GDM1 (cell line): Measurements from ENCODE around the gene EXOC4.

Experiments
- DNase-seq: peaks from one replicate; lab custom pipeline; 2025; lab: John Stamatoyannopoulos, UW

EXOC4 gene

GRCh38 chr7:133790911-133791310, 538.0 kb downstream of the EXOC4 start:
- DNase-seq: no peak

- no peak for DNase-seq
These were observed 541.6 kb downstream of the EXOC4 start for GRCh38 chr7:133794479-133794878.

- no peak for DNase-seq
These were observed 542.3 kb downstream of the EXOC4 start for GRCh38 chr7:133795068-133795665.

GRCh38 chr7:133796782-133797745, 544.2 kb downstream of the EXOC4 start:
- DNase-seq: no peak

- DNase-seq: no peak
These were observed 545.1 kb downstream of the EXOC4 start for GRCh38 chr7:133797818-133798520.

- no peak for DNase-seq
These were observed 548.5 kb downstream of the EXOC4 start for GRCh38 chr7:133801341-133801740.

GRCh38 chr7:133804127-133804526, 551.2 kb downstream of the EXOC4 start:
- DNase-seq: no peak

- no peak for DNase-seq
These were observed 552.5 kb downstream of the EXOC4 start for GRCh38 chr7:133805426-133805825.

GRCh38 chr7:133807624-133808492, 555.0 kb downstream of the EXOC4 start:
- no peak for DNase-seq

- DNase-seq: no peak
These were observed 555.6 kb downstream of the EXOC4 start for GRCh38 chr7:133808493-133808866.

GRCh38 chr7:133812877-133813276, 560.0 kb downstream of the EXOC4 start:
- no peak for DNase-seq

GRCh38 chr7:133815611-133816210, 562.8 kb downstream of the EXOC4 start:
- no peak for DNase-seq

- DNase-seq: no peak
These were observed 566.8 kb downstream of the EXOC4 start for GRCh38 chr7:133819695-133820094.

- DNase-seq: no peak
These were observed 567.7 kb downstream of the EXOC4 start for GRCh38 chr7:133820584-133820983.

GRCh38 chr7:133821171-133821570, 568.3 kb downstream of the EXOC4 start:
- DNase-seq: no peak

GRCh38 chr7:133822001-133822641, 569.2 kb downstream of the EXOC4 start:
- no peak for DNase-seq

- DNase-seq: no peak
These were observed 570.1 kb downstream of the EXOC4 start for GRCh38 chr7:133822868-133823552.

GRCh38 chr7:133824132-133824531, 571.3 kb downstream of the EXOC4 start:
- no peak for DNase-seq

GRCh38 chr7:133827707-133828623, 575.1 kb downstream of the EXOC4 start:
- no peak for DNase-seq
